ENCODE data around the gene PKNOX2. TPM values are rescaled to one million over a fixed set of nuclear protein-coding genes. Genes with fewer than 3 reads are reported as not detected.

PKNOX2 gene
- total and polyA plus RNA-seq, 2 of the 8 experiments (the other 6 are each of a cell fraction or from before 2014, with no cell fraction given) = 2.0 TPM

DNA sequence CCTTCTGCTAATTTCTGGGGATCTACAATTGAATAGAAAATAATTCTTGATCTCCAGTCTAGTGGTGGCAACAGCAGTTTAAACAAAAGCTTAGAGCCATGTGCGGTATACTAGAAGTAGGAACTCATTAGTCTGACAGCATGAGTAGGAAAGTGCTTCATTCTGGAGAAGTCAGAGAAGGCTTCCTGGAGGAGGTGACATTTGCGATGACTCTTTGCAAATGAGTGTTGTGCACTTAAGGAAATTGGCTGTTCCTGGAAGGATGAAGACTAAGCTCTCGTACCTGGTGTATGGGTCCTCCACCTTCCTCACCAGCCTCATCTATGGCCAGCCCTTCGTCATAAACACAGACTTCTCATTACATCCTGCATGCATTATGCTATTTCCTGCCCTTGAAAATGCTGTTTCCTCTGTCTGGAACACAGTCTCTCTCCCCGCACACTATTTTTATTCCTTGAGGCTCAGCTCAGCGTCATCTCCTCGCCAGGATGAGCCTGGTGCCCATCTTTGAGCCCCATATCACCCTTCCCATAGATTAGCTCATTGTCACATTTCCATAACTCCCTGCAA lies 132.9 kb downstream of the PKNOX2 start:
- Histone ChIP-seq H2BK5ac (ENCODE audit: low read depth, low read length) (no peak overlapping the region), H2AK5ac (ENCODE audit: low read depth, low read length) (no peak overlapping the region), H3K36me3 (ENCODE audit: control insufficient read depth in 2 of 4, insufficient read depth in 4 of 4, low read length in 3 of 4) (no peaks in the 10 kb centered on the region), H2BK120ac (replicated peaks; ENCODE audit: low read depth, low read length) (no peak overlapping the region), H4K8ac (ENCODE audit: extremely low read depth, insufficient read depth, low read length) (no peak overlapping the region), H3K4me3 (ENCODE audit: extremely low read depth in 1 of 4, insufficient read depth in 2 of 4, low read depth in 3 of 4, low read length in 4 of 4) (no peak overlapping the region), H3K4me2 (ENCODE audit: insufficient read depth in 1 of 2, low read depth in 2 of 2, low read length in 2 of 2) (no peak overlapping the region), H2BK12ac (ENCODE audit: low read depth, low read length) (no peak overlapping the region), H3K56ac (replicated peaks; ENCODE audit: insufficient read length, low read depth, low read length) (no peak overlapping the region), H4K20me1 (replicated peaks in 1 of 2; ENCODE audit: control insufficient read depth in 1 of 2, insufficient read depth in 2 of 2, low read length in 2 of 2) (peaks cover 0 to 1% of the 10 kb centered on the region in 2 experiments), H3K27me3 (replicated peaks in 1 of 4; ENCODE audit: control insufficient read depth in 3 of 4, extremely low read depth in 1 of 4, insufficient read depth in 3 of 4, low read length in 3 of 4) (0 out of 7 replicates have a peak, but pooled peaks cover 0 to 2% (median 0%) of the 10 kb centered on the region in 4 experiments), H3K9me3 (ENCODE audit: insufficient read depth in 2 of 2, low read depth in 1 of 2, low read length in 1 of 2) (no peaks in the 10 kb centered on the region), H3K4me1 (replicated peaks in 1 of 4; ENCODE audit: control insufficient read depth in 3 of 4, insufficient read depth in 4 of 4, low read length in 3 of 4) (no peaks in the 10 kb centered on the region), H4K91ac (replicated peaks; ENCODE audit: insufficient read length, low read length) (no peak overlapping the region), H2BK15ac (ENCODE audit: low read length) (no peak overlapping the region), H2AFZ (ENCODE audit: low read length) (no peak overlapping the region), H3K4ac (replicated peaks; ENCODE audit: insufficient read length, low read depth, low read length) (no peak overlapping the region), H3K23me2 (ENCODE audit: low read depth, low read length) (no peaks in the 10 kb centered on the region; the same call in 1 of the 2 replicates), H3K9ac (replicated peaks in 1 of 4; ENCODE audit: extremely low read depth in 1 of 4, low read depth in 3 of 4, low read length in 3 of 4) (no peak overlapping the region), H3K18ac (ENCODE audit: extremely low read depth, low read length) (no peak overlapping the region), H3K23ac (ENCODE audit: insufficient read length) (no peak overlapping the region), H3K27ac (ENCODE audit: low read depth, low read length) (no peak overlapping the region), H3K79me2 (ENCODE audit: control insufficient read depth in 1 of 2, insufficient read depth in 2 of 2, low read length in 2 of 2) (no peaks in the 10 kb centered on the region), H2BK20ac (ENCODE audit: low read length) (no peak overlapping the region), H3K79me1 (ENCODE audit: low read depth, low read length) (no peaks in the 10 kb centered on the region), H4K5ac (ENCODE audit: insufficient read length, low read depth, low read length) (no peak overlapping the region), H3K14ac (ENCODE audit: insufficient read length) (no peak overlapping the region)
- ChIA-PET POLR2A (ENCODE audit: partially characterized antibody) (no interaction called here), CTCF (ENCODE audit: partially characterized antibody) (interaction anchor here (0.8 to 2.5 kb wide), 5 partner anchors 12 to 156 kb away, joined by 3 to 12 read pairs (median 3); no protein-coding TSS in a partner anchor)
- TF ChIP-seq BACH1 (IDR thresholded peaks at IDR 0.05; ENCODE audit: low read length) (no peak), CBX5 (IDR thresholded peaks at IDR 0.05; ENCODE audit: low read depth, low read length) (no peak), CTBP2 (IDR thresholded peaks at IDR 0.05; ENCODE audit: borderline replicate concordance, insufficient read depth, insufficient read length, low read length) (no peak), ZNF274 (IDR thresholded peaks at IDR 0.05; ENCODE audit: borderline replicate concordance, extremely low read depth, low read length) (no peak), POLR2AphosphoS5 (IDR thresholded peaks at IDR 0.05; ENCODE audit: low read depth, low read length) (no peak)
- TF ChIP-seq, protein P1, sequence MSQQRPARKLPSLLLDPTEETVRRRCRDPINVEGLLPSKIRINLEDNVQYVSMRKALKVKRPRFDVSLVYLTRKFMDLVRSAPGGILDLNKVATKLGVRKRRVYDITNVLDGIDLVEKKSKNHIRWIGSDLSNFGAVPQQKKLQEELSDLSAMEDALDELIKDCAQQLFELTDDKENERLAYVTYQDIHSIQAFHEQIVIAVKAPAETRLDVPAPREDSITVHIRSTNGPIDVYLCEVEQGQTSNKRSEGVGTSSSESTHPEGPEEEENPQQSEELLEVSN (IDR thresholded peaks at IDR 0.05) = no peak
- TF ChIP-seq, protein P2, sequence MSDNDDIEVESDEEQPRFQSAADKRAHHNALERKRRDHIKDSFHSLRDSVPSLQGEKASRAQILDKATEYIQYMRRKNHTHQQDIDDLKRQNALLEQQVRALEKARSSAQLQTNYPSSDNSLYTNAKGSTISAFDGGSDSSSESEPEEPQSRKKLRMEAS (IDR thresholded peaks at IDR 0.05) = no peak
- WGBS, 2 experiments (ENCODE audit: extremely low coverage in 1 of 2, insufficient coverage in 1 of 2, insufficient read length in 1 of 2, insufficient replicate concordance in 2 of 2, low coverage in 1 of 2, low lambda C conversion rate in 2 of 2, missing lambda C conversion rate in 1 of 2) = 90% methylated on average over 7 of the region's 7 CpGs; no CpG with 5 or more reads in 1 of the 2 experiments
- no peak for DNase-seq (ENCODE audit: low read depth in 1 of 2, low spot score in 2 of 2)
- FAIRE-seq = no peak

Measured in H1 (cell line).